ENCODE data around the gene PRKD1. TPM values are rescaled to one million over a fixed set of nuclear protein-coding genes. Genes with fewer than 3 reads are reported as not detected.

PRKD1 gene
- total and polyA plus RNA-seq, 2 of the 13 experiments (the other 11 are each of a cell fraction or from before 2014, with no cell fraction given): 0.22 to 1.3 TPM

GRCh38 chr14:29885988-29886387 is 41.7 kb downstream of the PRKD1 start:
- Histone ChIP-seq H3K36me3 (replicated peaks in 1 of 2; ENCODE audit: control insufficient read depth in 1 of 2, insufficient read depth in 2 of 2, low read length in 2 of 2) (no peaks in the 10 kb centered on the region), H4K20me1 (ENCODE audit: insufficient read depth, low read length) (no peaks in the 10 kb centered on the region), H2AFZ (ENCODE audit: low read length) (no peak overlapping the region), H3K9me3 (ENCODE audit: low read length) (peaks cover 88% of the 10 kb centered on the region), H3K4me2 (ENCODE audit: low read depth, low read length) (no peak overlapping the region), H3K9ac (ENCODE audit: insufficient read depth, low read depth, low read length) (no peak overlapping the region), H3K4me1 (ENCODE audit: insufficient read depth, low read length) (no peaks in the 10 kb centered on the region), H3K27ac (ENCODE audit: extremely low read length, insufficient read depth, low read length) (no peak overlapping the region), H3K79me2 (ENCODE audit: insufficient read depth, low read length) (no peaks in the 10 kb centered on the region), H3K27me3 (ENCODE audit: control insufficient read depth in 1 of 2, insufficient read depth in 2 of 2, low read length in 2 of 2) (no peaks in the 10 kb centered on the region), H3K4me3 (replicated peaks in 1 of 3; ENCODE audit: insufficient read depth in 1 of 3, low read depth in 2 of 3, low read length in 3 of 3) (no peak overlapping the region)
- intact Hi-C loops (cut with micrococcal nuclease; ENCODE audit: unreplicated experiment): no loop called here
- DNase-seq (ENCODE audit: low spot score) (no peak), FAIRE-seq (no peak), ATAC-seq (no peak)
- no TSS peak for BruUV-seq (replicated peaks)
- ChIA-PET POLR2A (no interaction called here), CTCF (ENCODE audit: low intra/inter-chr PET ratio, low total read pairs) (no interaction called here)
- 67% methylated on average over 5 of the region's 5 CpGs for WGBS (ENCODE audit: low lambda C conversion rate)
- in situ Hi-C loops (cut with HindIII; ENCODE audit: extremely low pct_ligation_motif_present, low pct_unique_long_range_greater_than_20kb): no loop called here
- TF ChIP-seq GABPA (IDR thresholded peaks at IDR 0.05; ENCODE audit: low read depth, low read length) (no peak), GABPA (CRISPR knock-in tag; IDR thresholded peaks at IDR 0.05; ENCODE audit: low read depth) (no peak), MIXL1 (CRISPR knock-in tag; IDR thresholded peaks at IDR 0.05) (no peak), ATRX (CRISPR knock-in tag; IDR thresholded peaks at IDR 0.05; ENCODE audit: borderline replicate concordance) (no peak), SMAD1 (CRISPR knock-in tag; IDR thresholded peaks at IDR 0.05; ENCODE audit: borderline replicate concordance, low read depth) (no peak), ZFP37 (CRISPR knock-in tag; IDR thresholded peaks at IDR 0.05; ENCODE audit: borderline replicate concordance) (no peak), SRSF1 (optimal IDR thresholded peaks at IDR 0.05; ENCODE audit: low read depth, low read length) (no peak), BHLHE40 (IDR thresholded peaks at IDR 0.05; ENCODE audit: low read length) (no peak), PBX2 (CRISPR knock-in tag; IDR thresholded peaks at IDR 0.05) (no peak), TERF1 (CRISPR knock-in tag; IDR thresholded peaks at IDR 0.05) (no peak), ZNF143 (CRISPR knock-in tag; IDR thresholded peaks at IDR 0.05) (no peak), ZNF20 (CRISPR knock-in tag; IDR thresholded peaks at IDR 0.05) (no peak), YEATS4 (CRISPR knock-in tag; IDR thresholded peaks at IDR 0.05; ENCODE audit: borderline replicate concordance) (no peak), POGK (CRISPR knock-in tag; conservative IDR thresholded peaks at IDR 0.05) (no peak), XRCC5 (optimal IDR thresholded peaks at IDR 0.05; ENCODE audit: low read length) (no peak), ZFP1 (CRISPR knock-in tag; IDR thresholded peaks at IDR 0.05) (no peak), ESRRA (CRISPR knock-in tag; IDR thresholded peaks at IDR 0.05; ENCODE audit: low read depth) (no peak)

All from HepG2 (cell line).